HT1080 (cell line): ENCODE results near the gene SGK1. TPM values are rescaled to one million over a fixed set of nuclear protein-coding genes. Genes with fewer than 3 reads are reported as not detected.
"Not testable (repeated sequence)": the region's sequence is repeated elsewhere in the genome, so short reads cannot be mapped to it uniquely, and the experiment has no call there.

Experiments
- DNase-seq: peaks from one replicate; pipeline ENCODE4 v3.0.0-alpha.2; 2015; ENCODE audit warnings: low read depth
- total RNA-seq: library from RNA; depleted of rRNA; stranded (reverse); fragments of >200 nt; shearing (Covaris generic); gene quantifications from 2 replicates; pipeline ENCODE4 v1.2.3, GENCODE V29; 2014

Gene SGK1
- total RNA-seq, 1 experiment from 2014 or later: 169 TPM

DNA sequence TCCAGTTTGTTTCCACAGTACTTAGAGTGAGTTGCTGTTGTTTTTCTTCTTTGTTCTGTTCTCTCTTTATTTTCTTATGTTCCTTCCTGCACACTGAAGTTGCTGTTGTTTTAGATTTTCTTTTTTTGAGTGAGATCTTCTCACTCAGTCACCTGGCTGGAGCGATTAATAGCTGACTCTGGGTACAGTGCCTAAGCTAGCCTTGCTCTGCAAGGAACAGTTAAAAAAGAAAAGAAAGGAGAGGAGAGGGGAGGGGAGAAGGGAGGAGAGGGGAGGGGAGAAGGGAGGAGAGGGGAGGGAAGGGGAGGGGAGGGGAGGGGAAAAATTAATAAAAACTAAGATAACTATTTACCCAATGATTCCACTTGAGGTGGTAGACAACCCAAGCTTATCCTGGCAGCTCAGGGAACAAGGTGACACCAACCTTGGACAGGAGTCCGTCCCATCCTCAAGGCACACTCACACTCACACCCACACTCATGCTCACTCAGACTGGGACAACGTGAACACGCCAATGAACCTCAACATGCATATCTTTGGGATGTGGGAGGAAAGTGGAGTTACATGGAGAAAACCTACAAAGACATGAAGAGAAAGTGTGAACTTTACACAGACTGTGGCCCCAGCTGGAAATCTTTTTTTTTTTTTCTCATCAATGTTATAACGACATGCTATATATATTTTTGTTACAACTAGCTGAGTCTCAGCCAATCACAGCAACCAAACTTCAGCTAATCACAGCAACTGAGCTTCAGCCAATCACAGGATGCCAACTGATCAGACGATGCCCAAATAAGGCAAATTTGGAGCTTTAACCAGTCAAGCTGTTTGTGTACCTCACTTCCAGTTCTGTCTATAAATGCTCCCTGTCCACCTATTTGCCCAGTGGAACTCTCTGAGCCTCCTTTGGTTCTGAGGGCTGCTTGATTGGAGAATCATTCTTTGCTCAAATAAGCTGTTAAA lies 124.1 kb downstream of the SGK1 start:
- no peak for DNase-seq

DNA sequence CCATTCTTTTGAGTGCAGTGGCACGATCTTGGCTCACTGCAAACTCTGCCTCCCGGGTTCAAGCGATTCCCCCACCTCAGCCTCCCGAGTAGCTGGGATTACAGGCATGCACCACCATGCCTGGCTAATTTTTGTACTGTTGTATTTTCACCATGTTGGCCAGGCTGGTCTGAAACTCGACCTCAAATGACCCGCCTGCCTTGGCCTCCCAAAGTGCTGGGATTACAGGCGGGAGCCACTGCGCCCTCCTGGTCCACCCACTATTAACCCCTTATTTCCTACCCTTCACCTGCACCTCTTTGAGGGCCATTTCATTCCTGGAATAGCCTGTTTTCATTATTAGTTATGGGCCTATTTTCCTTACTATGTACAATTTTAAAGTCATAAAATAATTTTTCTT lies 125.3 kb downstream of the SGK1 start:
- not testable (repeated sequence) for DNase-seq

DNA sequence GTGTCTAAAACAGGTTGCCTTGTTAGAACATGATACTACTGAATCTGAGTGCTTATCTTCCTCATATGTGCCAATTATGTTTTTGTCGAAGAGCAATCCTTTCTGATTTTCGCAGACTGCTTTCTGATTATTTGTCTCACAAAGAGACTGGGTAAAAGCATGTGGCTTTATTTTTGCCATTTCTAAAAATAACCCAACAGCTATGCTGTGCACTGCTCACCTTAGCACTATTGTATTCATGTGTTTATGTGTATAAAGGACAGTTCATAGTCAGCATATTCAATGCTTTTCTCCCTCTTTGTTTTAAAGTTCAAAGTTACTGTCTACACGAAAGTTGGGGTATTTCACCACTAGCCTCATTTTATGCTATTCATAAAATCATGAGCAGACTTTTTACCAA lies 127.0 kb downstream of the SGK1 start:
- no peak for DNase-seq

DNA sequence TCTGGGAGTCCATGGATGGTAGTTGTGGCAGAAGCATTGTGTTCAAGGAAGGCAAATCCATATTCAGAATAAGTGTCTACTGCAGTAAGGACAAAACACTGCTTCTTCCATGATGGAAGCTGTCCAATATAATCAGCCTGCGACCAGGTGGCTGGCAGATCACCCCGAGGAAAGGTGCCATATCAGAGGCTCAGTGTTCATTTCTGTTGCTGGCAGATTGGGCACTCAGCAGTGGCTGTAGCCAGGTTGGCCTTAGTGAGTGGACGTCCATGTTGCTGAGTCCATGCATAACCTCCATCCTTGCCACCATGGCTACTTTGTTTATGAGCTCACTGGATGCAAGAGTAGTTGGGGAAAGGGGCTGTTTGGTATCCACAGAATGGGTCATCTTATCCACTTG lies 130.2 kb downstream of the SGK1 start:
- no peak for DNase-seq

DNA sequence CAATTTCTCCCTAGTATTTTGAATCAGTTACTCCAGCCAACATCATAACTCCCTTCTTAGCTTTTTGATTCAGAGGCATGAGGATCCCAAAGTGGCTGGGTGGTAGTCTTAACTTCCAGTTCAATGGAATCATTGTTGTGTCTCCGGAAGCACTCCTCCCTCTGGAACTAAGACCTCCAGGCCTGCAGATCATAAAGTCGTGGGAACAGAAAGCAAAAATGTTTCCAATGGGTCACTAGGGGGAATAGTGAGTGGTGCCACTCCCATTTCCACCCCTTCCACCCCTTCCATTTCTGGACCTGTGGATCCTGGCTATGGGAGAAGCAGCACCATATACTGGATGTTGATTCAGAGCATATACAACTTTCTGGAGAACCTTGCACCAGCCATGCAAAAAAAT lies 130.8 kb downstream of the SGK1 start:
- no peak for DNase-seq

DNA sequence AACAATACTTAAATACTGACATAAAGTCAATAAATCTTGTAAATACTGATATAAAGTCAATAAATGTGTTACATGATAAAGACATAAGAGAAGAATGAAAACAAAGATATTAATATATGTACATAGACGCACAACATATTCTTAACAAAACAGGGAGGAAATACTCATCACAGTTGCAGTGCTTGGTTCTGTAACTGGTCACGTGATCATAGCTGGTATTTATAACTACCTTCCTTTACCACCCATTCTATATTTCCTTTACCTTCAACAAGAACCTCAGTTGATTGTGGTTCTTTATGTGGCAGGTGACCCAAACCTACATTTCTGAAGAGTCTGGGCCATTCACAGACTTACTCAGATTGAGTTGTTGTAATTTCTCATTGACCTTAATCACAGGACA lies 131.6 kb downstream of the SGK1 start:
- DNase-seq: no peak

DNA sequence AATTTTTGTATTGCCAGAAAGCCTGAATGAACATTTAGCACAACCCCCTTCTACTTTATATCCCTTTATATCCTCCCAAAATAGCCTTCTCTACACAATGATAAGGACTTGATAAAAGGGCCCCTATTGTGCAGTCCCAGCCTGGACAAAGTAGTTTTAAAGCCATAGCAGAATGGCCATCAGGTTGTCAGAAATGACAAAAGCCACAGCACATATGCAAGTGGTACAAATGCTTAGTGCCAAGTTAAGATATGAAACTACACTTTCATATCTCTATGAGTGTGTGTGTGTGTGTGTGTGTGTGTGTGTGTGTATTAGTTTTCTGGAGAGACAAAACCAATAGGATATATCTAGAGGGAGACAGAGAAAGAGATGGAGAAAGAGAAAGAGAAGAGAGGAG lies 132.6 kb downstream of the SGK1 start:
- DNase-seq: no peak

DNA sequence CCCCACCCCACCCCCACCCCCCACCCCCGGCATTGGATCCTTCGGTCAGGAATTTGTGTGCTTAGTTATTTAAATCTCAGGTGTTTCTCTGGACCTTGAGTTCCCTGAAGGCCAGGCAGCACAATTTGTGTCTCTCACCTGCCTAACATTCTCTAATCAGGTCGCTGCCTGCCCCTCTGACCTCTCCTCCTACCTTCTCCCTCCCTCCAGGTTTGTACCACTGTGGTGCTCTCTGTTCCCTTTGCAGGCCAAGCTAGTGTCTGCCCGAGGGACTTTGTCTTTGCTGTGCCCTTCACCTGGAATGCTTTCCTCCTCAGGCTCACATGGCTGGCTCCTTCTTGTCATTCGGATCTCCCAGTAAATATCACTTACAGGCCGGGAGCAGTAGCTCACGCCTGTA lies 134.1 kb downstream of the SGK1 start:
- DNase-seq: no peak

DNA sequence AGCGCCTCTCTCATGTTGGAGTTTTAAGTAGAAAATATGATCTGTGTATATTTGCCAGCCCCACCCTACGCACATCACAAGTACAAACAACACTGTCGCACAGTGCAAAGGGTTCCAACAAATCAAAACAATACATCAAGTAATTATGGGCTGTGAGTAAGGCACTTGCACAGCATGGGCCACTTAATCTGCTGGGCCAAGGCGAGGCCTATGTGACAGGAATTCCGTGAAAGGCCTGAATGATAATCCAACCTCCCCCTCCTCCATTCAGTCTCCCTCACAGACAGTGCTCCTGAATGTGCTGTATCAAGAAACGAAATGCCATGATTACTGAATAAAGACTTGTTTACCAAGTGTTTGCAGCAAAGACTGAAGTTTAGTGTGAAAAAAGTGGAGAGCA lies 135.4 kb downstream of the SGK1 start:
- DNase-seq: no peak

DNA sequence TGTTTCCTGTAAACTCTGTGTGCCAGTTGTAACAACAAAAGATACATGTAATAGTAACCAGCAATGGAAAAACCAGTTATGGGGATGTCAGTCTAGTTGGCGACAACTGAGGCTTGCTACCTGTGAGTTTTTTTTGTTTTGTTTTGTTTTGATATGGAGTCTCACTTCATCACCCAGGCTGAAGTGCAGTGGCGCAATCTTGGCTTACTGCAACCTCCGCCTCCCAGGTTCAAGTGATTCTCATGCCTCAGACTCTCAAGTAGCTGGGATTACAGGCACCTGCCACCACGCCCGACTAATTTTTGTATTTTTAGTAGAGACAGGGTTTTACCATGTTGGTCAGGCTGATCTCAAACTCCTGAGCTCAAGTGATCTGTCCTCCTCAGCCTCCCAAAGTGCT lies 136.2 kb downstream of the SGK1 start:
- not testable (repeated sequence) for DNase-seq

DNA sequence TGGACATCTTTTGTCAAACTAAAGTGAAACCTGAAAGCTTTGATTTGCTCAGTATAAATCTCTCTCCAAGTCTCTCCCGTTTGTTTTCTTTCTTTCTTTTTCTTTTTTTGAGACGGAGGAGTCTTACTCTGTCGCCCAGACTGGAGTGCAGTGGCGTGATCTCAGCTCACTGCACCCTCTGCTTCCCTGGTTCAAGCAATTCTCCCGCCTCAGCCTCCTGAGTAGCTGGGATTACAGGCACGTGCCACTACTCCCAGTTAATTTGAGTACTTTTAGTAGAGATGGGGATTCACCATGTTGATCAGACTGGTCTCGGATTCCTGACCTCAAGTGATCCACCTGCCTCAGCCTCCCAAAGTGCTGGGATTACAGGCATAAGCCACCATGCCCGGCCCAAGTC lies 136.7 kb downstream of the SGK1 start:
- not testable (repeated sequence) for DNase-seq

DNA sequence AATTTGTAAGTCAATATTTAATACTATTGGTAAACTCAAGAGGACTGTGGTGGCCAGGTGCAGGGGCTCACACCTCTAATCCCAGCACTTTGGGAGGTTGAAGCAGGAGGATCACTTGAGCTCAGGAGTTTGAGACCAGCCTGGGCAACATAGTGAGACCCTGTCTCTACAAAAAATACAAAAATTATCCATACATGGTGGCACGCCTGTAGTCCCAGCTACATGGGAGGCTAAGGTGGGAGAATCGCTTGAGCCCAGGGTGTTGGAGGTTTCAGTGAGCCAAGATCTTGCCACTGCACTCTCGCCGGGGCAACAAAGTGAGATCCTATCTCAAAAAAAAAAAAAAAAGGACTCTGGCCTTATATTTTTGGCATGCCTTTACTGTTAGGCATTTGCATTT lies 137.4 kb downstream of the SGK1 start:
- DNase-seq: not testable (repeated sequence)

DNA sequence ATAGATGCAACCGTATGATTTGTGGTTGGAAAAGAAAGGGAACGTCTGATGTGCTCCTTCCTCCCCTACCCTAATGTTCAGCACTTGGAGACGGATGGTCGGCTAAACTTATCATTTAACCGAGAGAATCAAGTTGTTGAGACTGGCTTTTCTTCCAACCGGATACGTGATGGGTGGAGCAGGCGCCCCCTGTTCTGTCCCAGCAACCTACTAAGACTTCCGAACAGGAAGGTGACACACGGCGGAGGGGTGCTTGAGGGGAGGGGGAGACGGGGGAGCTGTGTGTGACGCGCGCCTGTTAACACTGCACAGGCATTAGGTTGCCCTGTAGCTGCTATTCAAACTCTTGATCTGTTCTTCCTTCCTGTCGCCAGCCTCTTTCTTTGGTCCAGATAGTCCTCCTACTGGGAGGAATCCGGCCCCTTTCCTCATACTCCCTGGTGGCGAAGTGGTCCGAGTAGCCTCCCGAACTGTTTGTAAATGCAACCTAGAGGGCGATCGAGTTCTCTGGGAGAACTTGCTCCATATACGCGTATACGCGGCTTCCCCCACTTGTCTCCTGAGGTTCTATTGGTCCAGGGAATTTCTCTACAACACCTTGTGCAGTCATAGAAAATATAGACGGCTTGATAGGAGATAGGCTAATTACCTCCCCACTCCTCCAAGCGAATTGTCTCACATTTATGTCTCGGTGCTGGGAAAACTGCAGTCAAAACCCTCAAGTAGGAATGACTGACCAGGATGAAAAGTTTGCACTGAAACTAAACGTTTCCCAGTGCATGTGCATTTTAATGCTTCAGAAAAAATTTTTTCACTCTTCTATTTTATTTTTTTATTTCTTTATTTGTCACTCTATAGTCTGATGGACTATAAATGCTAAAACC lies 139.5 kb downstream of the SGK1 start:
- peak; percentile 99 for DNase-seq

DNA sequence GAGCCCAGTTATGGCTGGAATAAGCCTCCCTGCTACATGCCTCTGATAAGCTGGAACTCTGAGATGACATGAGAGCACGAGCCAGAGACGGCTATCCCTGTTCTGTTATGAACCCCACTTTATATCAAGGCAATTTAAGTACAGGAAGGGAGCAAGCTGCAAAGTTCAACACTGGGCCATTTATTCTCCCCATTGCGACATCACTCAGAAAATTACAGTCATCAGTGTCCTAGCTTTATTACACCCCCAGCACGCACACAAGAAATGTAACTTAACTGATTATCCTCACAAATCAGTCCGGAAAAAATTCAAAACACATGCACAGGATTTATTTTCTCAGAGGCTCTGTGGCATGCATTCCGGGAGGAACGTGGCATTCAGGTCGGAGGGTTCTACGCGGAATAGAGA lies 140.2 kb downstream of the SGK1 start:
- no peak for DNase-seq

DNA sequence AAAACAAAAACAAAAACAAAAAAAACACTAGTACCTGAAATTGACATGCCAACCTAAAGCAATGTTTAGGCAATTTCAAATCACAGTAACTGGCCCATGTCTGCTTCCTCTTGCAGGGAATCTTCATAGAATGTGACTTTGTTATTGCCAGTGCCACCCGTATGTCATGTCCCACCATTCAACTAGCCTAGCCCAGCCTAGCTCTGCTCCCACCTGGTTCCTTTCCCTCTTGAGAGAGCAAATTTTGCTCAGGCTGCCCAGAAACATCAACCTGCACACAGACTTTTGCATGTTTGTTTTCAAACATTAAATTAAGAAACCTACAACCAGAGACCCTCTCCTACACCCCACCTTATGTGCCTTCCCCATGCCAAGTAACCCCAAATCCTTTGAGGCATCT lies 140.7 kb downstream of the SGK1 start:
- DNase-seq: no peak

DNA sequence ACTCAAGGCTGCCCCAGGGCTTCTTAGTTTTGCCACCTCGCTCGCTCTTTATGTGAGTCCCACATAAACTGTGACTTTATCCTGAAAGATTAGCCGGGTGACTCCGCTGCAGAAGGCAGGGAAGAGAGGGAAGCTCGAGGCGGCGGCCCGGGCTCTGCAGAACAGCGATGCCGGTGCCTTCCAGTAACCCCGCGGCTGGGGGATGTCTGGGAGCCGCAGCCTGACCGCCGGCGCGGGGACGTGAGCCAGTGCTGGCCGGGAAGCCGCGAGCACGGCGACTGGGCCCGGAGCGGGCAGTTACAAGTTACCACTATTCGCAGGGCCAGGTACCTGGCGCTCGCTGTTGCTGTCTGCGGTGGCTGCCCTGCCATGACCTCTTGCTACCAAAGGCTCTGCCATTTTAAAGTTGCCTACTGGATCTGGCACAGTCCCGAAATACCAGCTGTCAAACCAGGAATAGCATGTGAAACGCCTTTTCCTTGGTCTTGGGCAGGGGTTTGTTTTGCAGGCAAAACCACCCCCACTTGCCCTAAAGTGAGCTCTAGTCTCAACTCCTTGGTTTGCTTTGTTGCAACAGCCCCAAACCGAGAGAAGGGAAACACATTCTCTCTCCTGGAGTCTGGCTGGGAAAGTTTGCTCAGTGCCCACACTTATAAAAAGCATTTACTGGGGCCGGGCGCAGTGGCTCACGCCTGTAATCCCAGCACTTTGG lies 141.5 kb downstream of the SGK1 start:
- DNase-seq: no peak

DNA sequence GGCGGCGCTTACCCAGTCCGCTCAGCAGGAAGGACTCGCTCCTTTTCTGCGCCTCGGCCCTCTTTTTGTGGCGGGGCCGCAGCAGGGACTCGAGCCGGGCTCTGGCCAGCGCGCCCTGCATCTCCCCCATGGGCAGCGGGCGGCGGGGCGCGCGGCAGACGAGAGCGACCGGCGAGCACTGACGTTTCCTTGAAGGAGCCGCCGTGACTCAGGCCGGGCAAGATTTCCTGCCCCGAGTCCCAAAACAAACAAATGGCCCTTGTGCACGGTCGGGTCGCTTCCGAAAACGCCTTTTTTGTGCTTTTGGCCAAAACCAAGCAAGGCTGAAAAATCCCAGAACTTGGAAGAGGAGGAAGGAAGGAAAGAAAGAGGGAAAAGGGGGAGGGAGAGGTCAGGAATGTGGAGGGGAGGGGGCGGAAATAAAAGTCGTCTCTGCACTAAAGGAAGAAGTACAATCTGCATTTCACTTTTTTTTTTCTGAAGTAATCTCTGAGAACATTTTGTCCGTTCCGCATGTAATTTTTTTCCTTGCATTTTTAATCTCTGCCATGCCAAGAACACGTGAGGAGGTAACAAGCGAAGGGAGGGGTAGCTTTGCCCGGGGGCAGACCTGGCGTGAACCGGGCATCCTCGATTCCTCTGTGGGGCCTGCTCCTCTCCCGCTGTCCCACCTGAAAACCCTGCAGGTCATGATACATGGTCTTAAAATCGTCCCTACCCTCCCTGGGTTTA lies 142.2 kb downstream of the SGK1 start:
- peak; percentile 87 for DNase-seq

DNA sequence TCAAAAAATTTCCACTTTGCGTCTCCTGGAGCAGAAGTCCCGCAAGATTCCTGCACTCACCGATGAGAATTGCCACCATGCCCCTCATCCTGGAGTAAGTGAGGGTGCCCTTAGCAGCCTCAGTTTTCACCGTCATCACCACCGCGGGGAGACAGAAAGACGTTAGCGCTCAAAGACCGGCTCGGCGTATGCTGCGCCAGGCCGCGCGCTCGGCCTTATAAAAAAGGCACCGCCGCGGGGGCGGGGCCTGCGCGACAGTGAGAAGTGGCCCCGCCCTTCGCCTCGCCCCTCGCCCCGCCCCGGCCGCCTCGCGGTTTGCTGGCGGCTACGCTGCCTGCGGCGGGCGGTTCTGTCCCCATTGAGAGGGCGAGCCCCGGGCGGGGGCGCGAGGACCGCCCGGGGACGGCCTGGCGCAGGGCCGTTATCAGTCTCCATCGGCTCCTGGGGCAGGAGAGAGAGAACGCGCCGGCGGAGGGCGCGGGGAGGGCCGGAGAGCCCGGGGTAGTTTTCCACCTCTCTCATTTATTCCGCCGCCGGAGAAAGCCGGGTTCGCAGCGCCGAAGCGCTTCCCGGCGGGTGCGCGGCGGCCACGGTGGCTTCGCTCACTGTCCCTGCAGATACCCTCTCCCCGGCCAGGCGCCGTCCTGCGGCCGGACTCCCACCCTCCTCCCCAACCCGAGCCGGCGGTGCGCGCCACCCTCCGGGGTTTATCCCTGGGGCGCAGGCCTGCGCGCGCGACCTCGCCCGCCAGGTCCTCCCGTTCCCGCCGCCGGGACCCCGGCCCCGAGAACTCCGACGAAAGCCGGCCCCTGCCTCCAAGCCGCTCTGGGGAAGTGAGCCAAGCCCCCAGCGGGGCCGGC lies 143.0 kb downstream of the SGK1 start:
- peak; percentile 86 for DNase-seq

DNA sequence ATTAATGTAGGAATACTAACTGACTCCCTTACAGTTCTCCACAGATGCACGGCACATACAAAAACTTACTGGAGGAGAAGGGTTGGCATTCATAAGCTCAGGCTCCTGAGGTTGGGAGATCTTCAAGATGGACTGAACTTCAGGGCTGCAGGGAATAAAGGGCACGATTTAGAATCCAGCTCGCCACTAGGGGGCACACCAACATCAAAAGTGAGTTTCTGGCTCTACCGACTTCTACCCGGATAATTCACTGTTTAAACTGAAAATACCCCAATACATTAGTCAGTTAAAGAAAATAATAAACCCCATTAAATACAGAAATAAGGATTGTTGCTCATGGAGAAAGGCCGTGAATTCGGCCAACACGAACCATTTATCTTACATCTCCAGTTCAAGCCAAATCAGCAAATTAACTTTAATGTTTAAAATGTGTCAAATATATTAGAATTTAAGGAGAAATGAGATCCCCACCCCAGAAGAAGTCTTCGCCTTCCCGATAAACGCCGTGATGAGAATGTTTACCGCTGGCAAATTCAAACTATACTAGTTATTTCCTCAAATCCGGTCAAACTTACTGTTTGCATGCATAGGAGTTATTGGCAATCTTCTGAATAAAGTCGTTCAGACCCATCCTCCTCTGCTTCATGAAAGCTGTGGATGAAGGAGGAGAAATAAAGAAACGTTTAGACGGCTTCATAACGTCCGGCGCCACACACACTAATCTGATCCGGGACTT lies 143.8 kb downstream of the SGK1 start:
- peak; percentile 82 for DNase-seq
